Measurements from ENCODE around the gene DSP. TPM values are rescaled to one million over a fixed set of nuclear protein-coding genes. Genes with fewer than 3 reads are reported as not detected.

Gene DSP
- total RNA-seq, 1 donor from 2014 or later: 38.7 TPM

DNA sequence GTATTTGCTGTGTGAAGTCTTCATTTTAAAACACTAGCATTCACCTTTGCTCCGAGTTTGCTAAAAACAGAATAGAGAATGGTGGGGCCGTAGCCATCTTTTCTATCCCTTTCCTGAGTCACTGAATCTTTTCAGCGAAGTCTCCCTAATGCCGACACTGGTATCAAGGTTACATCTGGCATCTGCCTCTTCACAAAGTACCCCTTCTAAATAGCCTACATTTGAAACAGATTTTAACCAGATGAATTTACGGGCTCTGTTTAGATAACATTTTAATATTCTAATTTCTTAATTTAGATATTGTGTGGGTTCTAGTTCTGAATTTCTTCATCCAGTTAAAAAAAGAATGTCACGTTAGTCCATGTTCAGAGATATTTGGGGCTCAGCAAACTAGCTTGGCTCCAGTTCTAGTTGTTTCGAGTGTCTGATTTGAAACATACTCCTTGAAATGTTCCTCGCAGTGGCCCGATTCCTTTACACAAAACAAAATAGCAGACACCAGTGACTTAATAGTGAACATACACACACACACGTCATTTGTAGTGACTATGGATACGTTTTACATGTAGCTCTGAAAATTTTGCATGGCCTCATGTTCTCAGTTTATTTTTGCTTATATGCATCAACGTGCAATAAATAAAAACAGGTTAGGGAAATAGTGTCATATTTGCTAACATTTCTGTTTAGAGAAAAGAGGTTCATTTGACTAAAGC, 15.1 kb downstream of the DSP start:
- Histone ChIP-seq H3K27me3 (no peaks in the 10 kb centered on the region), H3K4me1 (no peaks in the 10 kb centered on the region), H3K9me3 (ENCODE audit: low read depth) (no peaks in the 10 kb centered on the region), H3K36me3 (no peaks in the 10 kb centered on the region), H3F3A (ENCODE audit: low read depth) (no peaks in the 10 kb centered on the region), H3K4me3 (no peak overlapping the region), H4K20me1 (ENCODE audit: low read depth) (no peaks in the 10 kb centered on the region), H3K79me2 (ENCODE audit: low read depth) (no peaks in the 10 kb centered on the region), H3K4me2 (no peak overlapping the region), H2AFZ (replicated peaks) (no peak overlapping the region), H3K9ac (no peak overlapping the region), H3K27ac (no peak overlapping the region)
- no peaks in the 10 kb centered on the region for H3K4me1 Mint-ChIP-seq
- H3K9me3 Mint-ChIP-seq: no peaks in the 10 kb centered on the region
- no peak for TF ChIP-seq EZH2phosphoT487 (IDR thresholded peaks at IDR 0.05)
- TF ChIP-seq EZH2 (IDR thresholded peaks at IDR 0.05): no peak
- TF ChIP-seq, protein P1, sequence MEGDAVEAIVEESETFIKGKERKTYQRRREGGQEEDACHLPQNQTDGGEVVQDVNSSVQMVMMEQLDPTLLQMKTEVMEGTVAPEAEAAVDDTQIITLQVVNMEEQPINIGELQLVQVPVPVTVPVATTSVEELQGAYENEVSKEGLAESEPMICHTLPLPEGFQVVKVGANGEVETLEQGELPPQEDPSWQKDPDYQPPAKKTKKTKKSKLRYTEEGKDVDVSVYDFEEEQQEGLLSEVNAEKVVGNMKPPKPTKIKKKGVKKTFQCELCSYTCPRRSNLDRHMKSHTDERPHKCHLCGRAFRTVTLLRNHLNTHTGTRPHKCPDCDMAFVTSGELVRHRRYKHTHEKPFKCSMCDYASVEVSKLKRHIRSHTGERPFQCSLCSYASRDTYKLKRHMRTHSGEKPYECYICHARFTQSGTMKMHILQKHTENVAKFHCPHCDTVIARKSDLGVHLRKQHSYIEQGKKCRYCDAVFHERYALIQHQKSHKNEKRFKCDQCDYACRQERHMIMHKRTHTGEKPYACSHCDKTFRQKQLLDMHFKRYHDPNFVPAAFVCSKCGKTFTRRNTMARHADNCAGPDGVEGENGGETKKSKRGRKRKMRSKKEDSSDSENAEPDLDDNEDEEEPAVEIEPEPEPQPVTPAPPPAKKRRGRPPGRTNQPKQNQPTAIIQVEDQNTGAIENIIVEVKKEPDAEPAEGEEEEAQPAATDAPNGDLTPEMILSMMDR (IDR thresholded peaks at IDR 0.05): no peak
- DNase-seq (ENCODE audit: low spot score): no peak
- H3K27me3 Mint-ChIP-seq (ENCODE audit: insufficient read depth, low read depth): peaks cover 2% of the 10 kb centered on the region
- H3K36me3 Mint-ChIP-seq: peaks cover 1% of the 10 kb centered on the region
- no peak overlapping the region for H3K4me3 Mint-ChIP-seq
- H3K27ac Mint-ChIP-seq: no peak overlapping the region

DNA sequence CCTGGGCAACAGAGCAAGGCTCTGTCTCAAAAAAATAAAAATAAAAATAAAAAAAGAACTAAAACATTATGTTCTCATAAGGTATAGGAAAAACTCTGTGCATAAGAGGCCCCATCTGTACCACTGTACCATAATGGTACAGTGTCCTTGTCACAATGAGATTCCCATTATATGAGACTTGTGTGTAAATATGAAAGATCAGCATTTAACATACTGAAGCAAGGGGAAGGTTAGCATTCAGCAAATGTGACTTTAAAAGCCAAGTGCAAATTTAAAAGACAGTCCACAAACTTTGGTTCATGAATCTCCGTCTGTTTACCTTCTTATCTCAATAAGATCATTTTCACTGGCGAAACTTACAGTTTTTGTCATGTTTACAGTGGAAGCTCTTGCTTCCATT, 16.2 kb downstream of the DSP start:
- Histone ChIP-seq H3K27me3 (no peaks in the 10 kb centered on the region), H3K4me2 (no peak overlapping the region), H3K4me1 (no peaks in the 10 kb centered on the region), H3K9ac (no peak overlapping the region), H3F3A (ENCODE audit: low read depth) (no peaks in the 10 kb centered on the region), H3K79me2 (ENCODE audit: low read depth) (no peaks in the 10 kb centered on the region), H2AFZ (replicated peaks) (no peak overlapping the region), H3K27ac (no peak overlapping the region), H3K36me3 (no peaks in the 10 kb centered on the region), H3K9me3 (ENCODE audit: low read depth) (no peaks in the 10 kb centered on the region), H4K20me1 (ENCODE audit: low read depth) (no peaks in the 10 kb centered on the region), H3K4me3 (no peak overlapping the region)
- H3K4me1 Mint-ChIP-seq: no peaks in the 10 kb centered on the region
- no peak overlapping the region for H3K27ac Mint-ChIP-seq
- H3K4me3 Mint-ChIP-seq: no peak overlapping the region
- DNase-seq (ENCODE audit: low spot score): no peak
- TF ChIP-seq, protein P1 (IDR thresholded peaks at IDR 0.05): no peak
- TF ChIP-seq EZH2 (IDR thresholded peaks at IDR 0.05): no peak
- no peak for TF ChIP-seq EZH2phosphoT487 (IDR thresholded peaks at IDR 0.05)
- peaks cover 1% of the 10 kb centered on the region for H3K36me3 Mint-ChIP-seq
- H3K27me3 Mint-ChIP-seq (ENCODE audit: insufficient read depth, low read depth): peaks cover 2% of the 10 kb centered on the region
- H3K9me3 Mint-ChIP-seq: no peaks in the 10 kb centered on the region

DNA sequence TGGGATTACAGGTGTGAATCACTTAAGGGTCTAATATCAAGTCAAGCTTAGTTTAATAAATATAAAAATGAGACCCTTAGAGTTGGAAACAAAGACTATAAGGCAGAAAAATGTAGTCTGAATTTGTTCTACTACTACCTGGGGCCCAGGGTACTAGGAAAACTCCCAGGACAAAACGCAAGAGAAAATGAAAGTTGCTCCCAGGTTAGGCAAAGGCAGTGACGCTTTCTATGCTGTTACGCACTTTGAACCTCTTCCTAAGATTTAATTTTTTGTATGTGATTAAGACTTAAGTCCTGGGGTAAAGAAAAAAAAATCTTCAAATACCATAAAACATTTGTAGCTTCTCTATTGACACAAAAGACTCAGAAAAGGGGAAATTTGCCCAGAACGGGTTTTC, 17.3 kb downstream of the DSP start:
- TF ChIP-seq EZH2phosphoT487 (IDR thresholded peaks at IDR 0.05) (no peak), EZH2 (IDR thresholded peaks at IDR 0.05) (no peak)
- TF ChIP-seq, protein P1 (IDR thresholded peaks at IDR 0.05): no peak
- H3K27ac Mint-ChIP-seq: no peak overlapping the region
- Histone ChIP-seq H3K4me2 (no peak overlapping the region), H3K36me3 (no peaks in the 10 kb centered on the region), H3K4me3 (no peak overlapping the region), H3K27ac (no peak overlapping the region), H3K27me3 (no peaks in the 10 kb centered on the region), H3K9ac (no peak overlapping the region), H3K79me2 (ENCODE audit: low read depth) (no peaks in the 10 kb centered on the region), H3K4me1 (no peaks in the 10 kb centered on the region), H2AFZ (replicated peaks) (no peak overlapping the region), H3K9me3 (ENCODE audit: low read depth) (no peaks in the 10 kb centered on the region), H4K20me1 (ENCODE audit: low read depth) (no peaks in the 10 kb centered on the region), H3F3A (ENCODE audit: low read depth) (no peaks in the 10 kb centered on the region)
- no peaks in the 10 kb centered on the region for H3K9me3 Mint-ChIP-seq
- DNase-seq (ENCODE audit: low spot score): no peak
- peaks cover 2% of the 10 kb centered on the region for H3K27me3 Mint-ChIP-seq (ENCODE audit: insufficient read depth, low read depth)
- no peak overlapping the region for H3K4me3 Mint-ChIP-seq
- H3K4me1 Mint-ChIP-seq: no peaks in the 10 kb centered on the region
- peaks cover 1% of the 10 kb centered on the region for H3K36me3 Mint-ChIP-seq

All from neural progenitor cell (in vitro differentiated cells).